ENCODE measurements around the gene GSK3A.

GSK3A gene

DNA sequence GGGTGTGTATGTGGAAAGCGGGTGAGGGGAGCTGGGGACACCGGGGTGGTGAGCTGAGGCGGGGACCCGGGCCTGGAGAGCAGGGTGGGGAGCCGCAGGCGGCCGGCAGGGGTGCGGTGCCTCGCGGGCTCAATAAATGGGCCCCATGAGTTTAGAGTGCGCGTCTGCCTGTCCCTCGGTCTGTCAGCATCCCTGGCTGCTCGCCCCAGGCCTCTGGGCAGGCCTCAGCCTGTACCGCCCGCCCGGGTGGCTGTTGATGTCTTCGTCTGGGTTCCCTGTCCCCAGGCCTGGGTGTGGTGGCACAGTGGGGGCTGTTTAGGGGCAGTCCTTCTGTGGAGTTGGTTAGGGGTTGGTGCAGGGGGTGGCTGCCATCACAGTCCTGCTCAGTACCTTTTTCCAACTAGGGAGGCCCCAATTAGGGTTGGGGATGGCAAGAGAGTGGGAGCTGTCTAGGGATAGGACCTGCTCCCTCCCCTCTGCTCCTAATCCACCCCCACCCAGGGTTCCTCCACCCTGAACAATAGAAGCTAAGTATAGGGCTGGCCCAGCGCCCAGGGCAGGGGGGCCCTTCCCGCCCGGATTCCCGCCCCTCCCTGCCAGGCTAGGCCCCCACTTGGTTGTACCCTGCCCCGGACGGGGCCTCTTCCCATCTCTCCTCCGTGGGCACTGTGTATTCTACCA lies 38.9 kb upstream of the GSK3A start:
- in situ Hi-C loops (cut with MboI; ENCODE audit: low sequenced_read_pairs) = no loop called here

DNA sequence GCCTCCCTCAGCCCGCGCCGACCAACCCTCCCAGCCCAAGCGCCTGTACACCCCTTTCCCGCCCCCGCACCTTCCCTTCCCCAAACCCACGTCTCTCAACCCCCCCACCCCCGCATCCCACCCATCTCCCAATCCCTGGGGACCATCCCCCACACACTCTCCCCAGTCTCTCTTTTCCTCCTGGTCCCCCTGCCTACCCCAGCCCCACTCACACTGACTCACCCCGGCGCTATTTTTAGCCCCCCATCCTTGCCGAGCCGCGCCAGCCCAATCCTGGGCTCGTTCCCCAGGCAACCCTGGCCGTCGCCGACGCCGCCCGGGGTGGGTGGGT lies 38.4 kb upstream of the GSK3A start:
- in situ Hi-C loops (cut with MboI; ENCODE audit: low sequenced_read_pairs) = no loop called here

DNA sequence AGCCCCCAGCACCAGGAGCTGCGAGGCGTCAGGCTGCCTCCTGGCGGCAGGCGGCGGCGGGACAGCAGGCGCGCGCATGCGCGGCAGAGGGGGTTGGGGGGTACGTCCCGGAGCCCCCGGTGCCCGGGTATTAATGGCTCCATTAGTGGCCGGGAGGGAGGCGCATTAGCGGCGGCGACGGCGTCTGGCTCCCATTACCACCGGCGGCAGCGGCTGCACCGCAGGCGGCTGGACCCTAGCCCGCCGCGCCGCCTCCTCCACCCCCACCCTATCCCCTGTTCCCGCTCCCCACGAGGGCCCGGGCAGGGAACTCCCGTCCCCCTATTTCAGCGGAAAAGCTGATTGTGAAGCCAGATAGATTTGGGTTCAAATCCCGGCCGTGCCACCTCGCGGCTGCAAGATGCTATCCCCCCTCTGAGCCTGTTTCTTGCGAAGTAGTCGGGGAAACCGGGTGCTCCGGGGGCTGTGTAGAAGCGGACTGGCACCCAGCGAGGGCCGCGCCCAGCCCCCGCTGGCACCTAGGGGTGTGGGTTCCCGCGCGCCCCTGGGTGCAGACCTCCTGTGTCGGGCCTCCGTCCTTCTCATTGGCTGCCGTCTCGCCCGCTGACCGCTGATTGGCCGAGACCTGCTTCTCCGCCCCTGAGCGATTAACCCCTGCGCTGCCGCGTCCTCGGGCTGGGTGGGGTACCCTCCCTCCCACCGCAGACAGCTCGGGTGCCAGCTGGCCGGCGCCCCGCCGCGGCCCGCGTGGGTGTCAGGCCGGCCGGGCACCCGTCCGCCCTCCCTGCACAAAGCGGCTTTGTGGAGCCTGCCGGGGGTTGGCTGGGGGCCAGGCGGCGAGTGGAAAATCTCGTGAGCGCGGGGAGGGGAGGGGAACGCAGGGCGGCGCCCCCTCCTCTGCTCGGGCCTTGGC lies 37.8 kb upstream of the GSK3A start:
- in situ Hi-C loops (cut with MboI; ENCODE audit: low sequenced_read_pairs) = no loop called here

DNA sequence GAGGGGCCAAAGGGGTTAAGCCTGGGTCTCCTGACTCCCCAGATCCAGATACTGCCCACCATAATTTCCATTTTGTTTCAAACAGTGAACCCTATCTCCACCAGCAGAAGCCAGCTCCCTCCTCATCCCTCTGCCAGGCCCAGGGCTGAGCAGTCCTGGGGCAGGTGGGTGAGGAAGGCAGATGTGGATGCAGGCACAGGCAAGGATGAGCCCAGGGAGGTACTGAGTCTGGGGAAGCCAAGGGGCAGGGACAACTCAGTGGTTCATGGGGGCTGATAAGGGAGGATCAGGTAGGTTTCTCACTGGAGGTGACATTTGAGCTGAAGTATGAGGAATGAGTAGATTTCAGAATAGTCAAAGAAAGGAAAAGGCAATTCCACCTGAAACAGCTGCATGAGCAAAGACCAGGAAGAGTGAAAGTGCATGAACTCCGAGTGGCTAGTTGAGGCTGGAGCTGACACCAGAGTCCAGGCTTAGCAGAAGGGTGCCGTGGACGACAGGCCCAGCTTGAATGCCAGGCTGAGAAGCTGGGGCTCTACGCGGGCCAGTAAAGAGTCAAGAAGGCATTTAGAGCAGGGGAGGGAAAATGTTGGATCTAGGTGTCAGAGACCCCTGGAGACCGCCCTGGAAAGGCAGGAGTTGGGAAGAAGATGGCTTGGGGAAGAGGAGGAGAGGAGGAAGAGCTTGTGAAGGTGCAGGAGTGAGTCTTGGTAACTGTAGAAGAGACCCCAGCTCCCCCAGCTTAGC lies 36.9 kb upstream of the GSK3A start:
- in situ Hi-C loops (cut with MboI; ENCODE audit: low sequenced_read_pairs) = no loop called here

DNA sequence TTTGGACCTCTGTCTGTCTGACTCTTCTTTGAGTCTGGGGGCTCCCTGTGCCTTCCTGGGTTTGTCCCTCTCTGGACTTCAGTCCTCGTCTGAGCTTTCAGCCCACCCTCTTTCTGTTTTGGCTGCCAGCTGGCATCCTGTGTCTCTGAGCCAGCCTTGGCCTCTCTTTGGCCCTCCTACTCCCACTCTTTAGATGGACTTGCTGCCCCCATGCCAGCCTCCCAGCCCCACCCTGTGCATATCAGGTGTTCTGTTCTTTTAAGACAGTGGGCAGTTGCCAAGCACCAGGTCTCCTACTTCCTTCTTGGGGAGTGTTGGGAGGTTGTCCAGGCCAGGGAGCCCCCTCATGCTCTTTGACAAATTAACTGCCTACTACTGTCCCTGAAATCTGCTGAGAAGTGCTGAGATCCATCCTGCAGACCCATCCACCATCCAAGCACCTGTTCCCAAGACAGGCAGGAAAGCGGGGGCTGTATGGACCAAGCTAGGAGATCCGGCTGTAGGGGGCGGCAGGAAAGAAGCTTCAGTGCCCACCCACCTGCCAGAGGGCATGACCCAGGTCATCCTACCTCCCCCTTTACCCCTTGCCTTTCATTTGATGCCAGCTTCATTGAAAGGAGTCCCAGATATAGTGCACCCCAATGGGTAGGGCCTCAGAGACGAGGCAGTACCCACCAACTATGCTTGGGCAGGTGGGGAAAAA lies 36.2 kb upstream of the GSK3A start:
- in situ Hi-C loops (cut with MboI; ENCODE audit: low sequenced_read_pairs) = no loop called here

DNA sequence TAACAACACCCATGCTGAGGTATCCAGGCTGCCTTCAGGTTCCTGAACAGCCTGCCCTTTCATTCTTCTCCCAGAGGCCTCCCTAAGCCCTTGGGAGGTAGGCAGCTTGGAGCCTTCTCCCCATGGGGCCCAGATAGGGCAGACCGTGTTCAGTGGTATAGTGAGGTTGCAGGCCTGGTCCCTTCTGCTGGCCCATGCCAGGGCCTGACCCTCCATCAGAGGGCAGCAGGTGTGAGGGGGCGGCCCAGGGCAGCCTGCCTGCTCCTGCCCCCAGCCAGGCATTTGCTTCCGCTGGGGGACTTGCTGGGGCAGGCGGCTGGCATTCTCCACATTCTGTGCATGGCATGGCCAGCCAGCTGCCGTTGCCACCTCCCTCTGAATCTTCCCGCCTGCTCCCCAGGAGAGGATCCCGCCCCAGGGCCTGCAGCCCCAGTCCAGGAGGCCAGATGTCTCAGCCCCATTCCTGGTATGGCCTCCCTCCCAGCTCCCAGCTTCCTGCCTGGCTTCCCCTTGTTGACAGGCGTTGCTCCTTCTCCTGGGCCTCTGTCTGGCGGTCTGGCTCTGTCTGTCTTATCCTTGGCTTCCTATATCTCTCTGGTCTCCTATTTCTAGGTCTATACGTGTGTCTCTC lies 35.5 kb upstream of the GSK3A start:
- in situ Hi-C loops (cut with MboI; ENCODE audit: low sequenced_read_pairs) = no loop called here

DNA sequence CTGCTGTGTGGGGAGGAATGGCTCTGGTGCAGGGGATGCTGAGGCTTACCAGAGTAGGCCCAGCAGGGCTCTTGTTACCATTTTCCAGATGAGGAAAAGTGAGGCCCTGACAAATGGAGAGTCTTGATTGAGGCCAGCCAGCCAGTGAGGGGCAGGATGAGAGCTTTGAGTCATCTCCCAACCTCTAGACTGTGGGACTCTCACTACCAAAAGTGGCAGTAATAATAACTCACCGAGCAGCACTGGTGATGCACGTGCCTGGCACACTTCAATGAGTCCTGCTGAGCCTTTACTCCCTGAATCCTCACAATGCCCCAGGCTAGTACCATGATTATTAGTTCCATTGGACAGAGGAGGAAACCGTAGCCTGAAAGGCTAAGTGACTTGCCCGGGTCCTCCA lies 34.4 kb upstream of the GSK3A start:
- in situ Hi-C loops (cut with MboI; ENCODE audit: low sequenced_read_pairs) = no loop called here

DNA sequence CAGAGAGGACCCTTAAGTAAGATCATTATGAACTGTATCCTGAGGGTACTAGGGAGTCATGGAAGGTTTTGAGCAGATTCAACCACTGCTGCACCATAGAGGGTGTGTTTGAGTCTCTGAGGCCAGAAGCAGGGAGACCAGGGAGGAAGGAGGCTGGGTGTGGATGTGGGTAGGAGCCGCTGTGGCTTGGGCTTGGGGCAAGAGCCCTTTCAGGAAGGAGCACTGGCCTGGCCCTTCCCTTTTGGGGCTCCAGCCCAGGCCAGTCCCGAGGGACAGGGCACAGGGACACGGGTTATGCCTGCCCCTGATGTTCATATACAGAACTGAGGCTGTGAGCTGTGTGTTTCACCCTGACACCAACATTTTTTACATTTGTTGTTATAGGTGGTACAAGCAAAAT lies 33.9 kb upstream of the GSK3A start:
- in situ Hi-C loops (cut with MboI; ENCODE audit: low sequenced_read_pairs) = no loop called here

DNA sequence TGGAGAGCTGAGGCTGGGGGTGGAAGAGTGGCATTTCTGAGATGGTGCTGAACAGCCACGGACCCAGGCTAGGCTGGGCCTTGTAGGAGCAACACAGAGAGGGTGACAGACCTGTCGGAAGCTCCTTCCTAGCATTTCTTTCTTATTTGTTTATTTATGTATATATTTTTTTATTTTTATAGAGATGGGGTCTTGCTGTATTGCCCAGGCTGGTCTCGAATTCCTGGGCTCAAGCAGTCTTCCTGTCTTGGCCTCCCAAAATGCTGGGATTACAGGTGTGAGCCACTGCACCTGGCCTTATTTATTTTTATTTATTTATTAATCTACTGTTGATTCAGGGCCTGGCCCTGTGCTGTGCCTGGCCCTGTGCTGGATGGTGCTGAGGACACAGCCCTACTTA lies 33.1 kb upstream of the GSK3A start:
- in situ Hi-C loops (cut with MboI; ENCODE audit: low sequenced_read_pairs) = no loop called here

DNA sequence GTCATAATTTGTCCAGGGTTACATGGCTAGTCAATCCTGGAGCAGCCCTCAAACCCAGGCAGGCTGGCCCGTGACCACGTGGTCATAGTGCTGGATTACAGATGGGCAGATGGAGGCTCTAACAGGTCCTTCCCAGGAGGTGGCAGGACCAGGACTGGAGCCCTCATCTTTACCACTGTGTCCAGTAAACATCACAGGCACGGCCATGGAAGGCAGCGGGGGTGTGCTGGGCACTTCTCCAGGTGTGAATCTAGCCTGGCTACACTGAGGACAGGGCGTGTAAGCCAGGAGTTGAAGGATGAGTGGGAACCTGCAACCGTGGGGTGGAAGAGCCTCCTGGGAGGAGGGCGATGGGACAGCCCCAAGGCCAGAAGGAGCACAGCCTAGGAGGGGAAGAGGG lies 32.7 kb upstream of the GSK3A start:
- in situ Hi-C loops (cut with MboI; ENCODE audit: low sequenced_read_pairs) = no loop called here

DNA sequence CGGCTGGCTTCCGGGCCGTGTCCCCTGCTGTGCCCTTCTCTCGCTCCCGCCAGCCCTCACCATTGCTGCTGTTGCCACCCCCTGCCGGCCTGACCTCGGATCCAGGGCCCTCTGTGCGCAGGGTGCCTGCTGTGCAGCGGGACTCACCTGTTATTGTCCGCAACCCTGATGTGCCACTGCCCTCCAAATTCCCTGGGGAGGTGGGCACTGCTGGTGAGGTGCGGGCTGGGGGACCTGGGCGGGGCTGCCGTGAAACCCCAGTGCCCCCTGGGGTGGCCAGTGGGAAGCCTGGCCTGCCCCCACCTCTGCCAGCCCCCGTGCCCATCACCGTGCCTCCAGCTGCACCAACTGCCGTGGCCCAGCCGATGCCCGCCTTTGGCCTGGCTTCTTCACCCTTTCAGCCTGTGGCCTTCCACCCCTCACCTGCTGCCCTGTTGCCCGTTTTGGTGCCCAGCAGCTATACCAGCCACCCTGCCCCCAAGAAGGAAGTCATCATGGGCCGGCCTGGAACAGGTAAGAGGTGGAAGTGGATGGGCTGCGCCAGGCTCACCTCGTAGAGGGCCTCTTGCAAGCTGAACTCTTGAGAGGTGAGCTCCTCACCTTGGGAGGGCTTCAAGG lies 31.8 kb upstream of the GSK3A start:
- in situ Hi-C loops (cut with MboI; ENCODE audit: low sequenced_read_pairs) = no loop called here

DNA sequence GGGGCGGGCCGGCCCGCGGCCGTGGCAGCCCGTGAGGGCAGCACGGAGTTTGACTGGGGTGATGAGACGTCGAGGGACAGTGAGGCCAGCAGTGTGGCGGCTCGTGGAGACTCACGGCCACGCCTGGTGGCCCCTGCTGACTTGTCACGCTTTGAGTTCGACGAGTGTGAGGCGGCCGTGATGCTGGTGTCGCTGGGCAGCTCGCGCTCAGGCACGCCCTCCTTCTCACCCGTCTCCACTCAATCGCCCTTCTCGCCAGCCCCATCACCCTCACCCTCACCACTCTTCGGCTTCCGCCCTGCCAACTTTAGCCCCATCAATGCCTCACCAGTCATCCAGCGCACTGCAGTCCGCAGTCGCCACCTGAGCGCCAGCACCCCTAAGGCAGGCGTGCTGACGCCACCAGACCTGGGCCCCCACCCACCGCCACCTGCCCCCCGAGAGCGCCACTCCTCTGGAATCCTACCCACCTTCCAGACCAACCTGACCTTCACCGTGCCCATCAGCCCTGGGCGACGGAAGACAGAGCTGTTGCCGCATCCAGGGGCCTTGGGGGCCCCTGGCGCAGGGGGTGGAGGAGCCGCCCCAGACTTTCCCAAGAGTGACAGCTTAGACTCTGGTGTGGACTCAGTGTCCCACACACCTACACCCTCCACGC lies 31.1 kb upstream of the GSK3A start:
- in situ Hi-C loops (cut with MboI; ENCODE audit: low sequenced_read_pairs) = no loop called here

DNA sequence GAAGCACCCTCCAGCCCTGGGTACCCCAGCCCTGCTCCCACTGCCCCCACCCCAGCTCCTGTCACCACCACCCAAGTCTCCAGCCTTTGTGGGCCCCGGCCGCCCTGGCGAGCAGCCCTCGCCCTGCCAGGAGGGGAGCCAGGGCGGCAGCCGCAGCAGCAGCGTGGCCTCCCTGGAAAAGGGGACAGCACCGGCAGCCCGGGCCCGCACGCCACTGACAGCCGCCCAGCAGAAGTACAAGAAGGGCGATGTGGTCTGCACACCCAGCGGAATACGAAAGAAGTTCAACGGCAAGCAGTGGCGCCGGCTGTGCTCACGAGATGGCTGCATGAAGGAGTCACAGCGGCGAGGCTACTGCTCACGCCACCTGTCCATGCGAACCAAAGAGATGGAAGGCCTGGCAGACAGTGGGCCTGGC lies 30.6 kb upstream of the GSK3A start:
- in situ Hi-C loops (cut with MboI; ENCODE audit: low sequenced_read_pairs) = no loop called here

DNA sequence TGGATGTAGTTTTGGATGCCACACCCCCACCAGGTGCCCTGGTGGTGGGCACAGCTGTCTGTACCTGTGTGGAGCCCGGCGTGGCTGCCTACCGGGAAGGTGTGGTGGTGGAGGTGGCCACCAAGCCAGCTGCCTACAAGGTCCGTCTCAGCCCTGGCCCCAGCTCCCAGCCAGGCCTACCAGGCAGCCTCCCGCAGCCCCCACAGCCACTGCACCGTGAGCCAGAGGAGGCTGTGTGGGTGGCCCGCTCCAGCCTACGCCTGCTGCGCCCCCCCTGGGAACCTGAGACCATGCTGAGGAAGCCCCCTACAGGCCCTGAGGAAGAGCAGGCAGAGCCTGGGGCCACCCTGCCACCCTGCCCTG lies 30.1 kb upstream of the GSK3A start:
- in situ Hi-C loops (cut with MboI; ENCODE audit: low sequenced_read_pairs) = no loop called here

DNA sequence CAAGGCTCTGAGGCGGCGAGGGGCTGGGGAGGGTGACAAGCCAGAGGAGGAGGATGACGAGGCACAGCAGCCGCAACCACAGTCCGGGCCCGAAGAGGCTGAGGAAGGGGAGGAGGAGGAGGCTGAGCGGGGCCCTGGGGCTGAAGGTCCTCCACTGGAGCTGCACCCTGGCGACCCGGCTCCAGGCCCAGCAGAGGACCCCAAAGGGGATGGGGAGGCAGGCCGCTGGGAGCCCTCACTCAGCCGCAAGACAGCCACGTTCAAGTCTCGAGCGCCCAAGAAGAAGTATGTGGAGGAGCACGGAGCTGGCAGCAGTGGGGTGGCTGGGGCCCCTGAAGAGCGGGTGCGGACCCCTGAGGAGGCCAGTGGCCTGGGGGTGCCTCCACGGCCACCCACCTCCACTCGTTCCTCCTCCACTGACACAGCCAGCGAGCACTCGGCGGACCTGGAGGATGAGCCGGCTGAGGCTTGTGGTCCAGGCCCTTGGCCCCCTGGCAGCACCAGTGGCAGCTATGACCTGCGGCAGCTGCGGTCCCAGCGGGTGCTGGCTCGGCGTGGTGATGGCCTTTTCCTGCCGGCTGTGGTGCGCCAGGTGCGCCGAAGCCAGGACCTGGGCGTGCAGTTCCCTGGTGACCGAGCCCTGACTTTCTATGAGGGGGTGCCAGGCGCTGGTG lies 29.6 kb upstream of the GSK3A start:
- in situ Hi-C loops (cut with MboI; ENCODE audit: low sequenced_read_pairs) = no loop called here

DNA sequence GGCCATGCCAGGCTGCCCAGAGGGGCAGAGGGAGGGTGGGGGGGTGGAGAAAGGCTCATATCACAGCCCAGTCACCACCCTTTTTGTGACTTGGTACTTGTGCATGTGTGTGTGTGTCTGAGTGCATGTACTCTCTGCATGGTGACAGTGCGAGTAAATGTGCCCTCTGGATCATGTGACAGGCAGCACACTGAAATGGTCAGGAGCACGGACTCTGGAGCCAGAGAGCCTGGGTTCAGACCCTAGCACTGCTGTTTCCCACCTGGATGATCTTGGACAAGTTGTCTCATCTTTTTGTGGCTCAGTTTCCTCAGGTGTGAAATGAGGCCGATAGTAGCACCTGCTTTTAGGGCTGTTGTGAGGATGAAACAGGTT lies 28.6 kb upstream of the GSK3A start:
- in situ Hi-C loops (cut with MboI; ENCODE audit: low sequenced_read_pairs) = no loop called here

DNA sequence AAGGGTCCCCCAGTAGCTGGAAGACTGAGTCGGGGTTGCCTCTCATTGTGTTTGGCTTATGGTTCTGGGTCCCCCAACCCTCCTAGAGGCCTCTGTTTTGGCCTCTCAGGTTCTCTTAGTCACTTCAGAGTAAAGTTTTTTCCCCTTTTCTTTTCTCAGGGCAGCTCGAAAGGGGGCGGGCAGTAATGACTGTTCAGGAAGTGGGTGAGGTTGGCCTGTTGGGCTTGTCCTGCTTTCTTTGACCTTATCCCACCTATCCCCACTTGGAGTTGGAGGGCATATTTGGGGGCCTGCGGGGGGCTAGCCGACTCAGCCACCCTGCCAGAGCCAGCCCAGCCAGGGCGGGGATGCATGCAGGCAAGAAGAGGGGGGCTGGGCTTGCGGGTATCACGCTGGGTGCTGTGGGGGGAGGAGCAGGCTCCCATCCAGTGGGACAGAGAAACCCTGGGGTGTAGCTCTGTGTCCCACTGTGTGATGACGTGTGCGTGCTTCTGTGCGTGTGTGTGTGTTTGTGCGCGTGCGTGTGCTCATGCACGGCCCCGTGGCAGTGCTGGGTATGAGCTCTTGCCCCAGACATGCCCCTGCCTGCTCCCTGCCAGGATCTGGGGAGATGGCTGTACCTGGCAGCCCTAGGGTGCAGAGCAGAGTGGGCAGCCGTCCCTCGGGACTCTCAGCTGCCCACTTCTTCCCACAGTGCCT lies 28.1 kb upstream of the GSK3A start:
- in situ Hi-C loops (cut with MboI; ENCODE audit: low sequenced_read_pairs) = no loop called here

DNA sequence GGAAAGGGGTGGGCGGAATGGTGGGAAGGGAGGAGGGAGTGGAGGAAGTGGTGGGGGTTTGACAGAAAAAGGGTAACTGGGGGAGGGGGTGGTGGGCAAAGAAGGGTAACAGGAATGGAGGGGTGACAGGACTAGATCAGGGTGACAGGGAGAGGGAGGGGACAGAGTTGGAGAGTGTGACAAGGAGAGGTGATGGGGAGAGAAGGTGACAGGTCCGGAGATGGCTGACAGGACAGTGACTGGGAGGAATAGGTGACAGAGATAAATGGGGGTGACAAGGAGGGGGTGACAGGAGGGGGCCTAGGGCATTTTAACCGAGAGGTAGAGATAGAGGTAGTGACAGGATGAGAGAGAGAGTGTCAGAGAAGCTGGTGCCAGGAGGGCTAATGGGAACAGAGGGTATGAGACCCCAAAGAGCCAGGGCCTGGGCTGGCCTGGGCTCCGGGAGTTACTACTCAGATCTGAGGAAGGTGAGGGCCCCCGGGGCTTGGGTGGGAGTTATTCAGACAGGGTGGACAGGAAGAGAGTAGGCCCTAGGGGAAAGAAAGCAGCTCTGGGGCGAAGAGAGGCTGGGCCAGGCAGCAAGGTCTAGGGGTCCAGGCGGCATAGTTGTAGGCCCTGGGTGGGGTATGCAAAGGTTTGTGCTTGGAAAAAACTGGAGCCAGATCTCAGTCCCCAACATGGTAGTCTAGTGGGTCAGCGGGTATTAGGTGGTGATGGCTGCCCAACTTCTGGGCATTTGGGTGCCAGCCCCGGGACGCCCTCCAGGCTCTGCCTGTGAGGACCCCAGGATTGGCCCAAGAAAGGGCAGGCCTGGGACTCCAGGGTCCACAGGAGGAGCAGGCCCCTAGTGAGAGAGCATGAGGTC lies 27.3 kb upstream of the GSK3A start:
- in situ Hi-C loops (cut with MboI; ENCODE audit: low sequenced_read_pairs) = no loop called here
